NCI-H1436 (cell line): Measurements from ENCODE around the gene BRS3.

Experiments
- DNase-seq: peaks from one replicate; lab custom pipeline; 2025; lab: John Stamatoyannopoulos, UW

The BRS3 gene

DNA sequence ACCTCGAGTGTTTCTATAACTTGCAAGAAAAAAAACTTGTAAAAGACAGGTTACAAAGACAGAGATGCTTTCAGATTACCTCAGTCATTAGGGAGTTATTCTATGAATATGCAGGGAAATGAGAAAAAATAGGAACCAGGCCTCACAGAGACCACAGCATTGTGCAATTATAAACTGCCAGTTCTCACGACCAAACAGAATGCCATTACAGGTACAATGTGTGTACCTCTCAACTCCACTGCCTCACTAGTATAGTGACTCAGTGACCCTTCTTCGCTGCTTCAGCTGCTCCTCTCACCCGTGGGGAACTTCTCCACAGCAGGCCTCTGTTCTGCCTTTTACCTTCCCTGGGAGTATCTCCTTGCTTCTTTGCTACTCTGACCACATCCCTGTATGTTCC lies 7.3 kb downstream of the BRS3 start:
- no peak for DNase-seq

DNA sequence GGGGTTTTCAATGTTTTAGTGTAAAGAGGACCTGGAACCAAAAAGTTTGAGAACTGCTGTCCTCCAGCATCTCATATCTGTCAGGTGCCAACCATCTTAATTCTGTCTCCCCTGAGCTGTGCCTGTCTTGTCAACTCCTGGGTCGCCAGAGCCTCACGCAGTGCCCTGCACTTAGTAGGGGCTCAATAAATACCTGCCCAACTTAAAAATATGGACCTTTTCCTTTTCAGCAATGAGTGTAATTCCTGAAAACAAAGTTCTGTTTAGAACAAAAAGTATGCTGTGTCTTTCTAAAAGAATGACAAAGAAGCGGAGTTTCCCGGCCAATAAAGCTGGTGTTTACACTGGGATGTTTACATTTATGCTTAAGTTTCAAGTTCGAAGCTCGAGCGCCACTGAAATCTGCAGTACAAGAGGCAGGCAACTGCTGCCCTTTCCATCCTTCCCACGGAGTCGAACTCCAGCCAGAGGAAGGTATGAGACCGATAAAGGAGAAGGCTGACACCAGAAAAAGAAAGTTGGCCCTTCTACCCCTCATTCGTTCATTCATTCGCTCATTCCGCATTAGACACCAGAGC lies 8.5 kb downstream of the BRS3 start:
- DNase-seq: no peak

DNA sequence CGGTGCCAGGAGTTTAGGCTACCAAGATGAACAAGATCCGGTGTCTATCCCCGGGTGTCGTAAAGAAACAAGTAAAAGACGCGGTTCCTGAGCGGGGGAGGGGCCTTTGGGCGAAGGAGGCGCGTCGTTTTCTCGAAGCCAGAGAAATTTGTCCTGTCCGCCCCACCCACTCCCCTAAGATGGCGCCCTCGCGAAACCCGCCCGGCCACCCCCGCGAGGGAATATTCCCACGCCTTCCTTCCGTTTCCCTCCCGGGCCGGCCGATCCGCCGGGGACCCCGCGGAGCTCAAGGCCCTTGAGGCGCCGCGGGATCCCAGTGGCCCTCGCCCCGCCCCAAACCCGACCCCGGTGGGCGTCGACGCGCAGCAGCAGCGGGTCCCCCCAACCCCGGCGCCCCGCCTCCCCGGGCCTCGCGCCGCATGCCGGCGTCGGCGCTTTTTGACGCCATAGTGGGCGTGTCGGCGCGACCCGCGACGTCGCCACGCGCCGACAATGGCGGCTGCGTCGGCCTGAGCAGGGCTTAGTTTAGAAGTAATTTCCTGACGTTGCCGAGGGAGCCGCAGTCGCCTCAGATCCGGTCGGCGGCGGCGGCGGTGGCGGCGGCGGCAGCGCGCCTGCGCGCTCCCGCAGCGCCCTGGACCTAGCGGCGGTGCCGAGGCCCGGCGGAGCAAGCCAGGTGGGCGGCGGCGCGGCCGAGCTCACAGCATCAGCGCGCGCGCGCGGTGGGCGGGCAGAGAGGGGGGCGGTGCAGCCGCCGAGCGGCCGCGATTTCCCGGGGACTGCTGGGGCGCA lies 9.2 kb downstream of the BRS3 start:
- DNase-seq: peak; percentile 94

DNA sequence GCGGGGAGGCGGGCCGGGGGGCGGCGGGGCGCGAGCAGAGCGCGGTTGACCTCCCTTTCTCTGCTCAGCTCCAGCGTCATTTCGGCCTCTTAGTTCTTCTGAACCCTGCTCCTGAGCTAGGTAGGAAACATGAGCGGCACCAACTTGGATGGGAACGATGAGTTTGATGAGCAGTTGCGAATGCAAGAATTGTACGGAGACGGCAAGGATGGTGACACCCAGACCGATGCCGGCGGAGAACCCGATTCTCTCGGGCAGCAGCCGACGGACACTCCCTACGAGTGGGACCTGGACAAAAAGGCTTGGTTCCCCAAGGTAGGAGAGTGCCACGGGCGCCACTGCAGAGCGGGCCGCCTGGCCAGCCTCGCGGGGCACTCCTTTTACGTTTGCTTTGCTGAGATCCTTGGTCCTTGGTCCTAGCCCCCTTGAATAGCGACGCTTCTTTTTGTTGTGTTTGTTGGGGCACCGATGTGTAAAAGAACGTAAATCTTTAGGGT lies 9.9 kb downstream of the BRS3 start, which contains the start of gene HTATSF1:
TSS of gene HTATSF1 (plus strand) at position 37 of the 497 bp plus-strand sequence. CDS start at position 130, 93 bp downstream.
- no peak for DNase-seq

DNA sequence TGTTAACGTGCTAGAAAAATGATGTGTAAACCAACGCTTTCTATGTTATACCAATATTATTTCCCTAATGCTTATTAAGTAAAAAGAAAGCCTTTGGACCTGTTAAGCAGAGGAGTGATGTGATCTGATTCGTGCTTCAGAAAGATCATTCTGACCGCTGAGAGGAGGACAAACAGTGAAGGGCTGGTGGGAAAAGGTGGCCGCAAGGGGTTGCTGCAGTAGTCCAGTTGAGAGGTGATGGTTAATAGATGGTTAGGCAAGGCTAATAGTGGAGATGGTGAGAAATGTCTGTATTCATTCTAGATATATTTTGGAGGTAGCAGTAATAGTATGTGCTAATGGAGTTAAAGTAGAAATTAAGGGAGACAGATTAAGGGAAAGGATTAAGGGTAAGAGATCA lies 31.3 kb downstream of the BRS3 start:
- DNase-seq: no peak

DNA sequence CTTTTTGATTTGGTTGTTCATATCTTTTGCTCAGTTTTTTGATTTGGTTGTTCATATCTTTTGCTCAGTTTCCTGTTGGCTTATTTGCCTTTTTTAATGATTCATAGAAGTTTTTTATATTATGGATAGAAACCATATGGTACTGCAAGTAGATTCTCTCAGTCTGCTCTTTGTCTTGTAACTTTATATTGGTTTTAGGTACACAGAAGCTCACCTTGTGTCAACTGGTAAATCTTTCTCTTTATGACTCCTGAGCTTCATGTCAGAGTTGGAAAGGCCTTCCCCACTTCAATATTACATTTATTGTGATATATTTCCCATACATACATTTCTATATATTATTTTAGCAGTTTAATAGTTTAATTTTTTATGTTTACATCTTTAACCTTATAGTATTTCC lies 36.0 kb downstream of the BRS3 start:
- no peak for DNase-seq

DNA sequence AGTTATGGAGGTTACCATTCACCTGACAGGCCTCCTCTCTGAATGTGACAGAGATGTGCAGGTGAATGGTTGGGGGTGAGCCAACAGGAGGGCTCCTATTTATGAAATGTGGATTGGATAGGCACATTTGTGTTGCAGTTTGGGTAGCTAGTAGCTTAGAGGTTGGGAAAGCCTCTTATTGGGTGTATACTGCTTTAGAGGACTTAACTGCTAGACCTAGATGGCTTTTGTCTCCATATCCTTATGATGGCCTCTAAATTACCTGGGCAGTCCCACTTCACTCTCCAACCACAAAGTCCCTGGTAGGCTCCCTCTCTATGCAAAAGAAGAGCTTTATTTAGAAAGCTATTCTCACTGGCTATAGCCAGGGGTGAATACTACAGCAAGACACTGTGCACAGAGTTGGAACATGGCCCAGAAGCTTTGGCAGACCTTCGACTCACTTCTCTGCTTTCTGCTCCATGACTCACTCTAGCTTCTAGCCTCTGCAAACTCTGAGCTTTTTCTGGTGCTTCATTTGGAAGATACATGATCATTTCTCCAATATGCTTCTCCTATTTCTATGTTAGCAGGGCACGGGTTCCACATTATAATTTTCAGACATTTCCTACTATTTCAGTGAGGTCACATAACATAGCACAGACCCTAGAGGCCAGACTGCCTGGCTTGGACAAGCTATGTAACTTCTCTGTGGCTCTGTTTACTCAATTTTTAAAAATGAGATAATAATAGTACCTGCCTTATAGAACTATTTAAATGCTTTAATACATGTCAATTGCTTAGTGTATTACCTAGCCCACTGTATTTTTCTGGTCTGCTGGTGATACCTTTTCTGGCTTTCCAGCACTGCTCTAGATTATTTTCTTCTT lies 38.2 kb downstream of the BRS3 start:
- DNase-seq: no peak

DNA sequence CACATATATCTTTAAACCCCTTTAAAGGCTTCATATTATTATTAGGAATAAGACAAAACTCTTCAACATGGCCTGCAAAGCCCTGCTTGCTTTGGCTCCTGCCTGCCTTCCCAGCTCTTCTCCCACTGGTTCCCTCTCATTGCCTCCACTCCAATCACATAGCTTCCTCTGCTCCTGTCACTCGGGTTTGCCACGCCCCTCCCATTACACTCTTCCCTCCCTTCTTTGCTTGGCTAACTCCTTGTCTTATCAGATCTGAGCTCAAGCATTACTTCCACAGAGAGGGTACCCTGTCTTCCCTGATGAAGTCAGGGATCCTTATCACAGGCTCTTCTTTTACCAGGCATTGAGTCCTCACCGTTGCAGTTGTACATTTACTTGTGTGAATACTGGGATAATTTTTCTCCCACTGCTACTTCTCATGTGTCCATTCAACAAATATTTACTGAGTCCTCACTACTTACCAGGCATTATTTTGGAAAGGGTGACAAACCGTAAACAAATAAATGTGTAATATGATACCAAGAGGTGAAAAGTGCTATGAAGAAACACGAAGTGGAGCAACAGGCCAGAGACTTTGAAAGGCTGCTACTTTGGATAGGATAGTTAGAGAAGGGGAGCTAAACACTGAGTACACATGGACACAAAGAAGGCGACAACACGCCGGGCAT lies 41.0 kb downstream of the BRS3 start:
- peak; percentile 19 for DNase-seq

DNA sequence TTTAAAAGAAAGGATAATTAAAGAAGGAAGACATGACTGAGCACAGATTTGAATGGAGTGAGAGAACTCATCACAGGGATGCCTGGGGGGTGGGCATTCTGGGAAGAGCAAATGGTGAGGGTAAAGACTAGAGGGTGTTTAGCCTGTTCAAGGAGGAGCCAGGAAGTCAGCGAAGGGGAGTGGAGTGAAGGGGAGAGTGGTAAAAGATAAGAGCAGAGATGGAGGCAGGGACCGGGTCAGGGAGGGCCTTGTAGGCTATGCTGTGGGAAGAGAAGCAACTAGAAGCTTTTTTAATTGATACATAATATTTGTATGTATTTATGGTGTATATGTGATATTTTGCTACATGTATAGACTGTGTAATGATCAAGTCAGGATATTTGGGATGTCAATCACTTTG lies 42.0 kb downstream of the BRS3 start:
- peak; percentile 31 for DNase-seq

DNA sequence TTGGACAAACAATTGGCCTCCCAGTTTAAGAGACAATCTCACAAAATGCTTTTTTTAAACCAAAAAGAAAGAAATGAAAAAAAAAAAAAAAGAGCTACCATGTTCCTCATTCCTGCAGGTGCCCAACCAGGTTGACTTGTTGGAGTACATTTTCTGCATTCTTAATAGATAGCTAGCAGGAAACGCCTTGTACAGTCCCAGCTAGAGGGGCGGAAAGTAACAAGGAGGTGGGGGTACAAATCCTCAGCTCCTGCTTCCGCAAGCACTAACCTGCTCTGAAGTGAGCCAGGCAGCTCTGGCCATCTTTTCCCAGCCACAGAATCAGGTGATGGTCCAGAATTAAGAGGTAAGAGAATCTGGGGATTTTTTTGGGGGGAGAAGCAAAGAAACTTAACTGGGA lies 44.2 kb downstream of the BRS3 start, which contains the start of gene VGLL1:
TSS of gene VGLL1 (plus strand) at position 265 of the 400 bp plus-strand sequence. CDS start 3,806 bp downstream, outside the sequence.
- no peak for DNase-seq

DNA sequence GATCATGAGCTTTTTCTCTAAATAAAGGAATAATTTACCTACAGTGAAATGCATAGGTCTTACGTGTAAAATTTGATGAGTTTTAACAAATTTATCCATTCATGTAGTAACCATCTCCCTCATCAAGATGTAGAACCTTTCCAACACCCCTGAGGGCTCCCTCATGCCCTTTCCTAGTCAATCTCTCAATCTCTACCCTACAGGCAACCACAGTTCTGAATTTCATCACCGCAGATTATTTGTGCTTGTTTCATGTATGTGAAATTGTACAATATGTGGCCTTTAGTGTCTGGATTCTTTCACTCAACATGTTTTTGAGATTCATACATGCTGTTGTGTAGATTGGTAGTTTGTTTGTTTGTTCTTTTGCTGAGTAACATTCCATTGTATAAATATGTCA lies 46.4 kb downstream of the BRS3 start:
- DNase-seq: no peak

DNA sequence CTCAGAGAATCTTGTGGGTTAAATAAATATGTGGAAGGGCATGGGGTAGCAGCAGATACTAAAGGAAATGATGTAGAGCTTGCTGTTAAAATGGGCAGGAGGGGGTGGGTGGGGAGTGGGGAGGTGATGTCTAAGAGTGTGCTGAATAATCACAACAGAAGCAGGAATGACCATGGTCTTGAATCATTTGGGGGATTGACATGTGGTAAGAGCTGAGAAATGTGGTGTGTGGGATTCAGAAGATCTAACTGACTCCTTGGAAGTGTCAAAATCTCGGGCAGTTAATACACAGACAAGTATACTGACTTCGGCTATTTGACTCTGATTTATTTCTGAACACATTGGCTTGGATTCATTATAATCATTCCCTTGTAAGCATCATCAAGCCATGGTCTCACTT lies 51.1 kb downstream of the BRS3 start:
- no peak for DNase-seq

DNA sequence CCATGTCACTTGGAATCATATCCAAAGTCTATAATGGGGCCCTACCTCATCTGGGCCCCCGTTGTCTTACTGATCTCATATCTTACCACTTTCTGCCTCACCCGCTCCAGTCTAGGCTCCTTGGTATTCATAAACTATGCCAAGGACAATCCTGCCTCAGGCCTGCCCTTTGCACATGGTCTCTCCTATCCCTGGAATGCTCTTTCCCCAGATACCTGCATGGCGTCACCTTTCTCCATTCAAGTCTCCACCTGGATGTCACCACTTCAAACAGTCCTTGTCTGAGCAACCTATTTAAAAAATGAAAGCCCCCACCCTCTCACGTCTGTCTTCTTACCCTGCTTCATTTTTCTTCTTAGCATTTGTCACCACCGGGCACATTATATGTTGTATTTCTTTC lies 52.5 kb downstream of the BRS3 start:
- no peak for DNase-seq

DNA sequence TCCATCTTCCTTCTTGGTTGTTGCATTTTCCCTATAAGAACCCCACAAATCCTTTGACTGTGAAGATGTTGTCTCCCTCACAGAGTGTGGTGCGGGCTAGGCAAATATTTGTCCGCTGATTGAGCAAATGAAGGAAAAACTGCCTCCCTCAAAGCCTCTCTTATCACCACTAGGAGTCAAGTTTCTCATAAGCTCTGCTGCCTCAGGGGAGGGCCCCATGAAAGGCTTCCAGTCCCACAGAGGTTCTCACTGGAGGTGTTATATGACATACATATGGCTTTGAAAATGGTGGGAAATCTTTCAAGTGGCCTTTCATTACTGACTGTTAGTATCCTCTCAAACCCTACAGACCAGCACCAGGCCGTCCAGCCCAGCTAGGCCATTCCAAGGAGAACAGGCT lies 53.5 kb downstream of the BRS3 start:
- DNase-seq: peak; percentile 48

DNA sequence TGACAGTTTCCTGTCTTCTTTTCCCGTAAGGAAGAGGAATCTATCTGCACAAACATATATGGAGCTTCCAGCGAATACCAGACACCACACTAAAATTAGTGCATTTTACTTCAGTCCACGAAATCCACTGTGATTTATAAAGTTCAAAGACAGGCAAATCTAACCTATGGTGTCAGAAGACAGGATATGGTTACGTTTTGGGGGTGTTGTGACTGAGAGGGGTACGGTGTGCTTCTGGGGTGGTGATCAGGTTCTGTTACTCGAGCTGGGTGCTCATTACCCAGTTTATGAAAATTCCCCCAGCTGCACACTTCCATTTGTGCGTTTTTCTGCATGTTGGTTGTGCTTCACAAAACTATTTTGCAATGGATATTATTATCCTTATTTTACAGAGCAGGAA lies 54.5 kb downstream of the BRS3 start:
- DNase-seq: no peak
